Measurements from ENCODE around the gene EEA1. TPM values are rescaled to one million over a fixed set of nuclear protein-coding genes. Genes with fewer than 3 reads are reported as not detected.

Gene EEA1
- polyA plus RNA-seq, 1 experiment, result 18.4 TPM

DNA sequence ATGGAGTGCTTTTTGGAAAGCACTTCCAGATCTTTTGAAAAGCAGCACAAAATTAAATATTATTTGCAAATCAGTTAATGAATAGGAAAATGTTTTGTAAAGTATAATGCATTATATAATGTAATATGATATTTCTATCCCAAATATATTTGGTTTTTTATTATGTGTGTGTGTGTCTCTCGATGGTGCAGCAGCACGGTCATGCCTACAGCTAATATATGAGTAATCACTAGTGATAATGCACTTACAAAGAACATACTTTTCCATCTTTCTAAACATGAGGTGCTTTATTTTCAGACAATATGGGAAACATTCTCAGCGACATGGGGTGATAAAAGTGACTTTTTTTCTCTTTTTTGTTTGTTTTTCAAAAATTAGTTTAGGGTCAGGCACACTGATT, 1.3 kb upstream of the EEA1 start:
- Histone ChIP-seq H3K9me3 (ENCODE audit: control insufficient read depth, insufficient read depth, low read length) (no peaks in the 10 kb centered on the region), H3K27ac (ENCODE audit: low read depth, low read length) (no peak overlapping the region), H3K4me3 (ENCODE audit: low read depth, low read length) (no peak overlapping the region), H3K27me3 (ENCODE audit: control insufficient read depth, insufficient read depth, low read length) (no peaks in the 10 kb centered on the region)
- TF ChIP-seq, protein P1, sequence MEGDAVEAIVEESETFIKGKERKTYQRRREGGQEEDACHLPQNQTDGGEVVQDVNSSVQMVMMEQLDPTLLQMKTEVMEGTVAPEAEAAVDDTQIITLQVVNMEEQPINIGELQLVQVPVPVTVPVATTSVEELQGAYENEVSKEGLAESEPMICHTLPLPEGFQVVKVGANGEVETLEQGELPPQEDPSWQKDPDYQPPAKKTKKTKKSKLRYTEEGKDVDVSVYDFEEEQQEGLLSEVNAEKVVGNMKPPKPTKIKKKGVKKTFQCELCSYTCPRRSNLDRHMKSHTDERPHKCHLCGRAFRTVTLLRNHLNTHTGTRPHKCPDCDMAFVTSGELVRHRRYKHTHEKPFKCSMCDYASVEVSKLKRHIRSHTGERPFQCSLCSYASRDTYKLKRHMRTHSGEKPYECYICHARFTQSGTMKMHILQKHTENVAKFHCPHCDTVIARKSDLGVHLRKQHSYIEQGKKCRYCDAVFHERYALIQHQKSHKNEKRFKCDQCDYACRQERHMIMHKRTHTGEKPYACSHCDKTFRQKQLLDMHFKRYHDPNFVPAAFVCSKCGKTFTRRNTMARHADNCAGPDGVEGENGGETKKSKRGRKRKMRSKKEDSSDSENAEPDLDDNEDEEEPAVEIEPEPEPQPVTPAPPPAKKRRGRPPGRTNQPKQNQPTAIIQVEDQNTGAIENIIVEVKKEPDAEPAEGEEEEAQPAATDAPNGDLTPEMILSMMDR (IDR thresholded peaks at IDR 0.05; ENCODE audit: low read depth, low read length), result no peak
- ChIA-PET CTCF (interaction anchor here (0.7 to 2.5 kb wide), 3 partner anchors 57 to 489 kb away, joined by 3 to 7 read pairs (median 5); no protein-coding TSS in a partner anchor), POLR2A (interaction anchor here (0.7 to 2.6 kb wide), 5 partner anchors 13 to 489 kb away, joined by 3 to 16 read pairs (median 3); no protein-coding TSS in a partner anchor)
- no peak for DNase-seq (ENCODE audit: low read depth, low spot score)

DNA sequence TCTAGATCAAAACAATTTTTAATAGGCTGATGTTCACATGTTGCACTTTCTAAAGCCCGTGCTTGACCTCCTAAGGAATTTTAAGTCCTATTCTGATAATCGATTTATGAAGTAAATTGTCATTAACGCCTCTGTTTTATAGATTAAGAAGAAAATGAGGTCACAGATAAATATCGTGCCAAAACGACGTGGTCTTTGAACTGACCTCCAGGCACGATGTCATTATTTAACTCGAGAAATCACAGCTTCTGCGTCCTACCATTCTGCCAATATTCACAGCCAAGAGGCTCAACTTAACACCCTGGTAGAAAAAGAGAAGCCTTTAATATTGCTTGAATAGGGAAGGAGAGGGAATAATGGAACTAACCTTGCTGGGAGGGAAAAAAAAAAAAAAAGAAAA, 888 bp upstream of the EEA1 start:
- Histone ChIP-seq H3K27ac (ENCODE audit: low read depth, low read length) (no peak overlapping the region), H3K9me3 (ENCODE audit: control insufficient read depth, insufficient read depth, low read length) (no peaks in the 10 kb centered on the region), H3K27me3 (ENCODE audit: control insufficient read depth, insufficient read depth, low read length) (no peaks in the 10 kb centered on the region), H3K4me3 (ENCODE audit: low read depth, low read length) (peak overlapping the region; percentile 82)
- CTCF ChIA-PET, result interaction anchor here (0.7 to 2.5 kb wide), 3 partner anchors 57 to 490 kb away, joined by 3 to 7 read pairs (median 5); no protein-coding TSS in a partner anchor
- TF ChIP-seq, protein P1 (IDR thresholded peaks at IDR 0.05; ENCODE audit: low read depth, low read length), result no peak
- POLR2A ChIA-PET, result interaction anchor here (0.6 to 2.6 kb wide), 6 partner anchors 13 to 490 kb away, joined by 3 to 16 read pairs (median 4); no protein-coding TSS in a partner anchor
- no peak for DNase-seq (ENCODE audit: low read depth, low spot score)

DNA sequence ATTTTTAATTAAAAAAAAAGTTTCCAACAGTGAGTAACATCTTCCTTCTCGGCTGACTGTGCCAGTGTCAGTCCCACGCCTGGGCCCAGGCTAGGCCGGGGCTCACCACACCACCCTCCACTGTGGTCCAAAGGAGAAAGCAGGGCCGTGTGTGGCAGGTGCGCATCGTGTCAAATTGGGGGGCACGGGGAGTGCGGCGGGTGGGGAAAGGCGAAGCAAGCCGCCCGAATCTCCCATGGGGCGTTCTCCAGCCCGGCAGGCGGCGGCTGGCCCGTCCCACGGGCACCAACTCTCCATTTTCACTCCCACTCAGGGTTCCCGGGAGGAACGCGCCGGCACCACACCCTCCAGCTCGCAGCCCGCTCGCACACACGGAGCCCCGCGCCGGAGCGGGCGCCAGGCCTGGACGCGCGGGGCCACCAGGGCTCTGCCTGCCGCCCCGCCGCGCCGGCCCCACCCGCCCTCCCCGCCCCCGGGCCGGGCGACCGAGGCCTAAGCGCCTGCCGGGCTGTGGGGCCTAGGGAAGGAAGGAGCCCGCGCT, 604 bp downstream of the EEA1 start:
- CTCF ChIA-PET, result interaction anchor here (1.1 to 1.6 kb wide), 2 partner anchors 143 to 491 kb away, joined by 3 to 6 read pairs; no protein-coding TSS in a partner anchor
- POLR2A ChIA-PET, result interaction anchor here (0.5 to 2.6 kb wide), 6 partner anchors 13 to 1772 kb away, joined by 3 to 16 read pairs (median 3); no protein-coding TSS in a partner anchor
- peak overlapping the region; percentile 85 for H3K27ac ChIP-seq (ENCODE audit: low read depth, low read length)
- H3K27me3 ChIP-seq (ENCODE audit: control insufficient read depth, insufficient read depth, low read length), result no peaks in the 10 kb centered on the region
- no peak for DNase-seq (ENCODE audit: low read depth, low spot score)
- no peaks in the 10 kb centered on the region for H3K9me3 ChIP-seq (ENCODE audit: control insufficient read depth, insufficient read depth, low read length)
- peak overlapping the region; percentile 82 for H3K4me3 ChIP-seq (ENCODE audit: low read depth, low read length)
- TF ChIP-seq, protein P1 (IDR thresholded peaks at IDR 0.05; ENCODE audit: low read depth, low read length), result no peak

DNA sequence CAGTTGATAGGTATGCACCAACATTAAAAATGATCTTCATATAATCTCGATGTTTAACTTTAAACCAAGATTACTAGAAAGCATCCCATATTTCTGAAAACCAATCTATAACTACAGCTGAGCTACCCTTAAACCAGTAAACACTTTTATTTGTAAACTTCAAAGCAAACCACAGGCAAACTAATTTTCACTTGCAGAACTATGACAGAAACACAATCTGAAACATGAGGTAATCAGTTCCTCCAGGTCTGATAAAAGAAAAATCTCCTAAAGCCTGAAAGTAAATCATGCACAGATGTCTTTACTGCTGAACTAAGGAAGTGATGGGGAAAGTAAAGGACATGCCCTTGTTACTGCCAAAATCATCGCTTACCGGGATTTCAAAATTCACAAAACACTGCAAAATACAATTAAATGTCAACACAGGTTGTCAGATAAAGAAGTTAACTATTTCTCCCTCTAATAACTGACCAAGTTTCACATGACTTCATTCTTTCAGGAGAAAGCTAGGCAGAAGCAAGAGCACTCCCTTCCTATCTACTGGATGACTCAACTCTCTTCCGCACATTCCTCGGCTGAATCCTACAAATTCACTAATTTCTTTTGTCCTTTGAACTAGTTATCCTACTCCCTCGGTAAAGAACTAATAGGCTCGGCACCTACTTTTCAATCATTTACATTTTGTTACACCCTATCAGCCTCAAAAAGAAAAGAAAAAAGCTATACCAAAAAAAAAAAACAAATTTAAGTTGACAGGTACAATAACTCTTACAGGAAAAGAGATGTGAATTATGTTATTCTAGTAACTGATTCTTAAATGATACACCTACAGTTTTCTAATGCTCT, 1.4 kb downstream of the EEA1 start:
- no peak for DNase-seq (ENCODE audit: low read depth, low spot score)
- peak overlapping the region; percentile 82 for H3K4me3 ChIP-seq (ENCODE audit: low read depth, low read length)
- no peaks in the 10 kb centered on the region for H3K27me3 ChIP-seq (ENCODE audit: control insufficient read depth, insufficient read depth, low read length)
- peak overlapping the region; percentile 81 for H3K27ac ChIP-seq (ENCODE audit: low read depth, low read length)
- ChIA-PET POLR2A (interaction anchor here (0.5 to 1.2 kb wide), 4 partner anchors 12 to 1771 kb away, joined by 3 to 5 read pairs (median 4); no protein-coding TSS in a partner anchor), CTCF (interaction anchor here (0.9 to 1.8 kb wide), 5 partner anchors 16 to 492 kb away, joined by 3 to 14 read pairs (median 6); no protein-coding TSS in a partner anchor)
- TF ChIP-seq, protein P1 (IDR thresholded peaks at IDR 0.05; ENCODE audit: low read depth, low read length), result no peak
- no peaks in the 10 kb centered on the region for H3K9me3 ChIP-seq (ENCODE audit: control insufficient read depth, insufficient read depth, low read length)

Measured in AG04450 (cell line).